GM12878 (cell line): Measurements from ENCODE around the gene NKX2-2. TPM values are rescaled to one million over a fixed set of nuclear protein-coding genes. Genes with fewer than 3 reads are reported as not detected.

Experiments used
- ATAC-seq: fragments of 200-7000 bp; cut with Tn5 transposase; 3 replicates; pipeline ENCODE4 v1.9.1; 2020; ENCODE audit warnings: mild to moderate bottlenecking, moderate library complexity
- BruUV-seq: library from RNA; stranded (reverse); fragments of 400-500 nt; replicated peaks from 2 replicates; lab custom pipeline; 2021; lab: Mats Ljungman, UMichigan
- CTCF ChIA-PET: fragments of 300-600 bp; sonication (Branson Sonifier 250); formaldehyde crosslinking; extraction: SDS; loops from one replicate; lab custom pipeline; 2021; ENCODE audit warnings: inconsistent platforms; lab: Yijun Ruan, JAX
- POLR2A ChIA-PET: fragments of 350-600 bp; formaldehyde crosslinking; extraction: SDS; loops from one replicate; lab custom pipeline; 2021; ENCODE audit warnings: inconsistent platforms; lab: Charles Lee
- RAD21 ChIA-PET: fragments of 300-600 bp; sonication (Branson Sonifier 250); formaldehyde crosslinking; loops from one replicate; lab custom pipeline; 2023; ENCODE audit warnings: antibody characterized with exemption; ENCODE audit not compliant: unreplicated experiment; lab: Charles Lee
- SMC1A ChIA-PET: fragments of 300-600 bp; sonication (Branson Sonifier 250); formaldehyde crosslinking; loops from one replicate; lab custom pipeline; 2023; ENCODE audit not compliant: unreplicated experiment, uncharacterized antibody; lab: Charles Lee
- DNase-seq: peaks from one replicate; pipeline ENCODE4 v3.0.0-alpha.2; 2011; ENCODE audit warnings: low read depth, low spot score
- FAIRE-seq: peaks from 3 replicates; lab custom pipeline; 2011; peaks lifted over from hg19 to GRCh38; lab: Jason Lieb, UNC
- H2AFZ ChIP-seq: 2 replicates; pipeline ENCODE4 v1.6.0; 2011; ENCODE audit warnings: low read depth, low read length, control low read depth; ENCODE audit not compliant: control insufficient read depth
- H3K27ac ChIP-seq: 2 replicates; pipeline ENCODE4 v1.5.1; 2011; ENCODE audit warnings: control low read depth; ENCODE audit not compliant: control insufficient read depth, insufficient read depth
- H3K27me3 ChIP-seq, 2 experiments: replicated peaks in 1 of 2; 2 replicates each; pipeline versions ENCODE4 v1.6.0 to v1.6.1; 2011; ENCODE audit warnings: low read length in 1 of 2; ENCODE audit not compliant: control insufficient read depth in 2 of 2, insufficient read depth in 2 of 2
- H3K36me3 ChIP-seq, 2 experiments: 2 replicates each; pipeline ENCODE4 v1.5.1; 2011; ENCODE audit warnings: low read length in 1 of 2; ENCODE audit not compliant: control insufficient read depth in 2 of 2, insufficient read depth in 2 of 2
- H3K4me1 ChIP-seq: 2 replicates; pipeline ENCODE4 v1.6.1; 2011; ENCODE audit warnings: mild to moderate bottlenecking, low read length, moderate library complexity, mixed read lengths; ENCODE audit not compliant: control insufficient read depth, insufficient read depth
- H3K4me2 ChIP-seq: 2 replicates; pipeline ENCODE4 v1.6.0; 2011; ENCODE audit warnings: control low read depth; ENCODE audit not compliant: control insufficient read depth, insufficient read depth
- H3K4me3 ChIP-seq: fragments of 200-600 bp; sonication (generic); 2 replicates; pipeline ENCODE4 v1.5.1; 2016
- H3K79me2 ChIP-seq: 2 replicates; pipeline ENCODE4 v1.6.0; 2011; ENCODE audit warnings: low read length; ENCODE audit not compliant: control insufficient read depth, insufficient read depth
- H3K9ac ChIP-seq: 2 replicates; pipeline ENCODE4 v1.8.0; 2011; ENCODE audit warnings: low read length, control low read depth, mixed read lengths; ENCODE audit not compliant: control insufficient read depth, insufficient read depth
- H3K9me3 ChIP-seq: replicated peaks from 3 replicates; pipeline ENCODE4 v1.5.1; 2011; ENCODE audit warnings: mild to moderate bottlenecking, low read length; ENCODE audit not compliant: control insufficient read depth, insufficient read depth
- H4K20me1 ChIP-seq: 2 replicates; pipeline ENCODE4 v1.6.0; 2011; ENCODE audit not compliant: control insufficient read depth, insufficient read depth
- BACH1 ChIP-seq: fragments of 450-650 bp; IDR thresholded peaks from 2 replicates; pipeline ENCODE4 v1.6.1; 2017; ENCODE audit warnings: mild to moderate bottlenecking, borderline replicate concordance
- BCLAF1 ChIP-seq: fragments of 450-650 bp; IDR thresholded peaks from 2 replicates; pipeline ENCODE4 v1.6.1; 2017; ENCODE audit warnings: antibody characterized with exemption, mild to moderate bottlenecking, moderate library complexity
- CREM ChIP-seq: IDR thresholded peaks from 2 replicates; pipeline ENCODE4 v1.6.1; 2014; ENCODE audit warnings: antibody characterized with exemption, low read depth
- GABPA ChIP-seq: IDR thresholded peaks from 2 replicates; pipeline ENCODE4 v1.6.1; 2014; ENCODE audit warnings: antibody characterized with exemption, low read depth, mild to moderate bottlenecking, inconsistent platforms
- HCFC1 ChIP-seq: fragments of 150-350 bp; IDR thresholded peaks from 2 replicates; pipeline ENCODE4 v1.6.1; 2014; ENCODE audit warnings: low read length
- KAT2A ChIP-seq: conservative IDR thresholded peaks from 2 replicates; pipeline ENCODE4 v1.6.1; 2011; ENCODE audit warnings: low read depth, low read length; ENCODE audit not compliant: control insufficient read depth
- MLLT1 ChIP-seq: fragments of 450-650 bp; IDR thresholded peaks from 2 replicates; pipeline ENCODE4 v1.6.1; 2016; ENCODE audit warnings: mild to moderate bottlenecking
- MXI1 ChIP-seq: fragments of 150-350 bp; IDR thresholded peaks from 2 replicates; pipeline ENCODE4 v1.6.1; 2011; ENCODE audit warnings: low read depth, mild to moderate bottlenecking, inconsistent platforms, low read length, improper control_type of control experiment
- PBX3 ChIP-seq: IDR thresholded peaks from 2 replicates; pipeline ENCODE4 v1.6.1; 2011; ENCODE audit warnings: mild to moderate bottlenecking, low read depth, low read length, moderate library complexity; ENCODE audit not compliant: insufficient replicate concordance
- PKNOX1 ChIP-seq: fragments of 450-650 bp; IDR thresholded peaks from 2 replicates; pipeline ENCODE4 v1.6.1; 2016; ENCODE audit warnings: mild to moderate bottlenecking
- RAD21 ChIP-seq: IDR thresholded peaks from 2 replicates; pipeline ENCODE4 v1.6.1; 2011; ENCODE audit warnings: mild to moderate bottlenecking, low read depth, low read length, moderate library complexity; ENCODE audit not compliant: insufficient read depth
- STAT3 ChIP-seq: IDR thresholded peaks from 2 replicates; pipeline ENCODE4 v1.6.1; 2011; ENCODE audit warnings: low read depth, low read length, improper control_type of control experiment
- WRNIP1 ChIP-seq: IDR thresholded peaks from 2 replicates; pipeline ENCODE4 v1.6.1; 2011; ENCODE audit warnings: low read depth, low read length, improper control_type of control experiment, borderline replicate concordance
- ZBTB33 ChIP-seq: fragments of 450-650 bp; IDR thresholded peaks from 2 replicates; pipeline ENCODE4 v1.6.1; 2017; ENCODE audit warnings: mild to moderate bottlenecking
- WGBS: methylation state at CpG from one replicate; pipeline ENCODE4 v1.1.6; 2016; ENCODE audit warnings: low lambda C conversion rate; ENCODE audit not compliant: insufficient replicate concordance, insufficient coverage; ENCODE audit errors: missing lambda C conversion rate; 5-methylcytosine and 5-hydroxymethylcytosine counted together
- in situ Hi-C: fragments of 300-500 bp; cut with MboI; formaldehyde crosslinking; loops from 9 replicates; pipeline ENCODE4 v1.14.3; 2018; ENCODE audit warnings: mixed read lengths
- intact Hi-C: fragments of 100-400 bp; cut with micrococcal nuclease; formaldehyde crosslinking; loops from one replicate; pipeline ENCODE4 v1.14.2; 2022; ENCODE audit not compliant: unreplicated experiment
- polyA plus RNA-seq, 11 experiments: library from polyadenylated mRNA; depleted of rRNA in 4 of 11; unstranded in 6 of 11; stranded (reverse) in 5 of 11; fragments of >200 nt; fragmentation: Nextera tagmentation in 4 of 11; fragmentation: Illumina TruSeq in 1 of 11; extraction: Ambion mirVana in 4 of 11; extraction: Trizol in 1 of 11; gene quantifications; 1 replicate in 1 of 11; 2 replicates in 10 of 11; pipeline versions ENCODE4 v1.2.1 to v1.2.3, GENCODE V29; 2011 to 2016; ENCODE audit warnings: inconsistent platforms in 2 of 11, missing spikeins in 2 of 11, low read depth in 1 of 11
- total RNA-seq, 4 experiments: library from RNA; depleted of rRNA in 3 of 4; stranded (reverse); fragments of >200 nt in 3 of 4; fragmentation: Illumina TruSeq in 1 of 4; extraction: Trizol in 1 of 4; gene quantifications; 2 replicates each; pipeline versions ENCODE4 v1.2.1 to v1.2.3, GENCODE V29; 2013 to 2021

The NKX2-2 gene
- total and polyA plus RNA-seq, 10 of the 15 experiments (the other 5 are each of a cell fraction or from before 2014, with no cell fraction given): not detected

GRCh38 chr20:21554376-21554890, 40.6 kb upstream of the NKX2-2 start:
- BruUV-seq: no TSS peak
- H3K36me3 ChIP-seq: no peaks in the 10 kb centered on the region
- H3K4me2 ChIP-seq: no peak overlapping the region
- intact Hi-C loops: no loop called here
- ChIA-PET RAD21 (interaction anchor here (0.6 kb wide), 1 partner anchor 320 kb away, joined by 3 read pairs; no protein-coding TSS in a partner anchor), CTCF (interaction anchor here (1.5 to 8.3 kb wide), 2 partner anchors 17 to 25 kb away, joined by 3 to 56 read pairs; no protein-coding TSS in a partner anchor), SMC1A (interaction anchor here (1.5 to 10.1 kb wide), 3 partner anchors 5 to 25 kb away, joined by 5 to 131 read pairs (median 11); no protein-coding TSS in a partner anchor), POLR2A (no interaction called here)
- no peak overlapping the region for H3K4me3 ChIP-seq
- no peak for DNase-seq
- no peaks in the 10 kb centered on the region for H4K20me1 ChIP-seq
- in situ Hi-C loops: no loop called here
- no peaks in the 10 kb centered on the region for H3K9me3 ChIP-seq
- H2AFZ ChIP-seq: no peak overlapping the region
- no peak overlapping the region for H3K27ac ChIP-seq
- H3K27me3 ChIP-seq: peaks cover 0 to 2% of the 10 kb centered on the region in 2 experiments; a peak in 1 of 4 replicates
- FAIRE-seq: no peak
- H3K9ac ChIP-seq: no peak overlapping the region
- H3K4me1 ChIP-seq: no peaks in the 10 kb centered on the region; the same call in 1 of the 2 replicates
- ATAC-seq: no peak
- 44% methylated on average over 10 of the region's 10 CpGs for WGBS
- no peaks in the 10 kb centered on the region for H3K79me2 ChIP-seq
- no peak for TF ChIP-seq WRNIP1
- TF ChIP-seq KAT2A: no peak
- TF ChIP-seq PKNOX1: no peak
- TF ChIP-seq ZBTB33: no peak
- TF ChIP-seq RAD21: no peak
- no peak for TF ChIP-seq CREM
- TF ChIP-seq PBX3: no peak
- no peak for TF ChIP-seq GABPA
- TF ChIP-seq MXI1: no peak
- no peak for TF ChIP-seq HCFC1
- TF ChIP-seq BCLAF1: no peak
- no peak for TF ChIP-seq STAT3
- TF ChIP-seq MLLT1: no peak
- no peak for TF ChIP-seq BACH1
